ENCODE data around the gene POLR2J. TPM values are rescaled to one million over a fixed set of nuclear protein-coding genes. Genes with fewer than 3 reads are reported as not detected.
"Not testable (repeated sequence)": the region's sequence is repeated elsewhere in the genome, so short reads cannot be mapped to it uniquely, and the experiment has no call there.

Gene POLR2J
- total RNA-seq, 2 experiments from 2014 or later = 49.1 to 54.7 TPM

GRCh38 chr7:102457352-102457924 is 21.3 kb downstream of the POLR2J start:
- Mint-ChIP-seq H3K4me1 (ENCODE audit: low read depth) (peaks cover 7% of the 10 kb centered on the region), H3K36me3 (ENCODE audit: low read depth) (peaks cover 2% of the 10 kb centered on the region), H3K9me3 (no peaks in the 10 kb centered on the region), H3K27ac (no peak overlapping the region), H3K4me3 (no peak overlapping the region), H3K27me3 (no peaks in the 10 kb centered on the region)
- no peak for ATAC-seq
- no peak for DNase-seq
- intact Hi-C loops (cut with micrococcal nuclease) = loop anchor here (10.0 kb wide), 1 partner anchor 173 kb away; the partner anchor contains the start of gene SH2B2
- CTCF ChIA-PET = interaction anchor here (1.2 kb wide), 1 partner anchor 13 kb away, joined by 3 read pairs; no protein-coding TSS in a partner anchor
- no peak for TF ChIP-seq CTCF (IDR thresholded peaks at IDR 0.05)
- POLR2A ChIA-PET = interaction anchor here (0.9 kb wide), 1 partner anchor 10 kb away, joined by 3 read pairs; no protein-coding TSS in a partner anchor

DNA sequence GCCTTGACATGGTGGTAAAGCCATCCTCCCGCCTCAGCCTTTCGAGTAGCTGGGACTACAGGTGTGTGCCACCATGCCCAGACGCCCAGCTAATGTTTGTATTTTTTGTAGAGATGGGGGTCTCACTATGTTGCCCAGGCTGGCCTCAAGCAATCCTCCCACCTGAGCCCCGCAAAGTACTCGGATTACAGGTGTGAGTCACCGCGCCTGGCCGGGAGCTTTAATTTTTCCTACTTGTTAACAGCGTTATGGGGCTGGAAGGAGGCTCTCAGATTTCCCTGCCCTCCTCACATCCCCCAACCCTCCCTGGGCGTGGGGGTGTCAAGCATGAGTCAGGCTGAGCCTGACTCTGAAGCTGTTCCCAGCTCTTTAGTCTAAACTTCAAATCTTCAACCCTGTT is 22.4 kb downstream of the POLR2J start:
- Mint-ChIP-seq H3K9me3 (no peaks in the 10 kb centered on the region), H3K4me1 (ENCODE audit: low read depth) (peaks cover 4% of the 10 kb centered on the region), H3K27ac (no peak overlapping the region), H3K4me3 (no peak overlapping the region), H3K27me3 (no peaks in the 10 kb centered on the region), H3K36me3 (ENCODE audit: low read depth) (peaks cover 2% of the 10 kb centered on the region)
- intact Hi-C loops (cut with micrococcal nuclease) = loop anchor here (10.0 kb wide), 1 partner anchor 172 kb away; the partner anchor contains the start of gene SH2B2
- no peak for TF ChIP-seq CTCF (IDR thresholded peaks at IDR 0.05)
- CTCF ChIA-PET = interaction anchor here (1.2 kb wide), 1 partner anchor 44 kb away, joined by 4 read pairs; no protein-coding TSS in a partner anchor
- ATAC-seq (no peak), DNase-seq (no peak)
- POLR2A ChIA-PET = interaction anchor here (1.0 to 4.2 kb wide), 3 partner anchors 9 to 60 kb away, joined by 3 to 17 read pairs (median 4); partner anchors contain the start of genes ALKBH4 and LRWD1

DNA sequence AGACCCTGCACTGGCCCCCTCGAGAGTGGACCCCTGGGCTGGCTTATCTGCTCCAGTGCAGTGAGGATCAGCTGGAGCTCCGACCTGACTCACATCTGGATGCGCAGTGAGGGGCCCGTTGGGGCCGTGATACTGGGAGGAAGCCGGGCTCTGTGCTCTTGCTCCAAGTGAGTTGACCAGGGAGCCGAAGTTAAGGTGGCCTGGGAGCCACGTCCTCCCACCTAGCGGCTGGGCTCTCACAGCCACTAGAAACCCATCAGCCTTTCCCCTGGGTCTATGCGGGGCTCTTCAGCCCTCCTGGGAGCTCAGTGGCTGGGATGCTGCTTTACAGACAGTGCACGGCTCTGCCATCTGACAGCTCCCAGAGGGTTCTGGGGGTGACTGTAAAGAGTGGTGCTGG is 23.1 kb downstream of the POLR2J start:
- DNase-seq (no peak), ATAC-seq (no peak)
- intact Hi-C loops (cut with micrococcal nuclease) = loop anchor here (10.0 kb wide), 1 partner anchor 171 kb away; the partner anchor contains the start of gene SH2B2
- Mint-ChIP-seq H3K4me3 (no peak overlapping the region), H3K9me3 (no peaks in the 10 kb centered on the region), H3K36me3 (ENCODE audit: low read depth) (peaks cover 2% of the 10 kb centered on the region), H3K4me1 (ENCODE audit: low read depth) (peaks cover 1% of the 10 kb centered on the region), H3K27ac (no peak overlapping the region), H3K27me3 (no peaks in the 10 kb centered on the region)
- CTCF ChIA-PET = interaction anchor here (0.9 to 1.2 kb wide), 2 partner anchors 43 to 51 kb away, joined by 3 to 4 read pairs; no protein-coding TSS in a partner anchor
- TF ChIP-seq CTCF (IDR thresholded peaks at IDR 0.05) = no peak
- POLR2A ChIA-PET = interaction anchor here (1.0 to 4.2 kb wide), 3 partner anchors 10 to 59 kb away, joined by 3 to 17 read pairs (median 4); partner anchors contain the start of genes ALKBH4 and LRWD1

DNA sequence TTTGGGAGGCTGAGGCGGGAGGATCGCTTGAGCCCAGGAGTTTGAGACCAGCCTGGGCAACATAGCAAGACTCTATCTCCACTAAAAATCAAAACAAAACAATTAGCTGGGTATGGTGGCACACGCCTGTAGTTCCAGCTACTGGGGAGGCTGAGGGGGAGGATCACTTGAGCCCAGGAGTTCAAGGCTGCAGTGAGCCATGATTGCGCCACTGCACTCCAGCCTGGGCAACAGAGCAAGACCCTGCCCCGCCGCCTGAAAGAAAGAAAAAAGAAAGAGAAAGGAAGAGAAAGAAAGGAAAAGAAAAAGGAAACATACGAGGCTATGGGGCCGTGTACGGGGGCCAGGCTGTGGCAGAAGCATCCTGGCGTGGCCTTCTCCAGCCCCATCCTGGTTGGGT is 23.8 kb downstream of the POLR2J start:
- not testable (repeated sequence) for H3K27ac Mint-ChIP-seq; H3K9me3 Mint-ChIP-seq; H3K4me3 Mint-ChIP-seq; H3K36me3 Mint-ChIP-seq (ENCODE audit: low read depth); H3K27me3 Mint-ChIP-seq; ATAC-seq; DNase-seq; H3K4me1 Mint-ChIP-seq (ENCODE audit: low read depth)
- intact Hi-C loops (cut with micrococcal nuclease) = loop anchor here (5.0 to 10.0 kb wide), 2 partner anchors 53 to 170 kb away; partner anchors contain the start of gene SH2B2
- ChIA-PET CTCF (interaction anchor here (0.9 to 1.5 kb wide), 3 partner anchors 43 to 63 kb away, joined by 3 read pairs; no protein-coding TSS in a partner anchor), POLR2A (interaction anchor here (4.2 kb wide), 1 partner anchor 11 kb away, joined by 17 read pairs; the partner anchor contains the start of genes ALKBH4 and LRWD1)

DNA sequence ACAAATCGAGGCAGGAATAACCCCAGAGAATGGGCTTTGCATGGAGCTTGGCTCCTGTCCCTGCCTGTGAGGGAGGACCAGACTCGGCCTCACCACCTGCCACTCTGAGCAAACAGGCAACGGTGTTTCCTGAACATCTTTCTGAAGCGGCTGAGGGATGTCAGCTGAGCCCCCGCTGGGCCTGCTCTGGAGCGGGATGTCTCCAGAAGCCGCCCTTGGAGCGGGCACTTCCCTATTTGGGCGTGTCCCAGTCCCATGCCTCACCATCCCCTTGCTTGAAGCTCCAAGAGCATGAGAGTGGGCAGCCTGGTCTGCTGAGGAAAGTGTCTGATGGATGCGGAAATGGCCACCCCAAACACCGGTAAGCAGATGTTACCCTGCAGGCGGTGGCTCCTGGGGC is 24.3 kb downstream of the POLR2J start:
- no peak overlapping the region for H3K27ac Mint-ChIP-seq
- DNase-seq (no peak), ATAC-seq (no peak)
- H3K9me3 Mint-ChIP-seq = no peaks in the 10 kb centered on the region
- ChIA-PET POLR2A (interaction anchor here (4.2 kb wide), 1 partner anchor 11 kb away, joined by 17 read pairs; the partner anchor contains the start of genes ALKBH4 and LRWD1), CTCF (interaction anchor here (1.4 to 1.5 kb wide), 2 partner anchors 42 to 63 kb away, joined by 3 read pairs; no protein-coding TSS in a partner anchor)
- intact Hi-C loops (cut with micrococcal nuclease) = loop anchor here (5.0 to 10.0 kb wide), 2 partner anchors 52 to 170 kb away; partner anchors contain the start of gene SH2B2
- no peak for TF ChIP-seq CTCF (IDR thresholded peaks at IDR 0.05)
- no peaks in the 10 kb centered on the region for H3K27me3 Mint-ChIP-seq
- peaks cover 4% of the 10 kb centered on the region for H3K4me1 Mint-ChIP-seq (ENCODE audit: low read depth)
- peaks cover 2% of the 10 kb centered on the region for H3K36me3 Mint-ChIP-seq (ENCODE audit: low read depth)
- H3K4me3 Mint-ChIP-seq = no peak overlapping the region
